Right lobe of liver (tissue), 6 donors: ENCODE measurements around the gene GPER1. TPM values are rescaled to one million over a fixed set of nuclear protein-coding genes. Genes with fewer than 3 reads are reported as not detected.

Source experiments
- ATAC-seq, 4 donors: fragments of 200-7000 bp; cut with Tn5 transposase; one replicate each; pipeline ENCODE4 v1.9.1; 2020; ENCODE audit warnings: mild to moderate bottlenecking in 4 of 4, moderate library complexity in 4 of 4
- DNase-seq, 3 donors: peaks; one replicate each; pipeline ENCODE4 v3.0.0-alpha.2; 2020
- H3K27ac ChIP-seq, 3 donors: fragments of 200-600 bp; one replicate each; pipeline ENCODE4 v1.8.0; 2022
- H3K27me3 ChIP-seq, 2 donors: fragments of 200-600 bp; one replicate each; pipeline ENCODE4 v1.8.0; 2022
- H3K36me3 ChIP-seq, 4 donors: fragments of 200-600 bp; sonication (generic) in 1 of 4; one replicate each; pipeline versions ENCODE4 v1.5.1 to v1.8.0; 2017 to 2022; ENCODE audit warnings: control low read depth in 1 of 4
- H3K4me1 ChIP-seq, 4 donors: fragments of 200-600 bp; sonication (generic) in 1 of 4; one replicate each; pipeline versions ENCODE4 v1.5.1 to v1.8.0; 2017 to 2022; ENCODE audit warnings: control low read depth in 1 of 4
- H3K4me3 ChIP-seq, 3 donors: fragments of 200-600 bp; one replicate each; pipeline ENCODE4 v1.8.0; 2022
- H3K9me3 ChIP-seq, 4 donors: fragments of 200-600 bp; sonication (generic) in 1 of 4; one replicate each; pipeline versions ENCODE4 v1.5.1 to v1.8.0; 2017 to 2022; ENCODE audit warnings: control low read depth in 1 of 4
- CTCF ChIP-seq, 4 donors: fragments of 200-600 bp in 3 of 4; fragments of 450-650 bp in 1 of 4; IDR thresholded peaks; one replicate each; pipeline versions ENCODE4 v1.5.1 to v1.8.0; 2016 to 2022; ENCODE audit warnings: antibody characterized with exemption in 4 of 4, mild to moderate bottlenecking in 2 of 4
- POLR2A ChIP-seq: fragments of 450-650 bp; IDR thresholded peaks from one replicate; pipeline ENCODE4 v1.6.1; 2017; ENCODE audit warnings: antibody characterized with exemption, mild to moderate bottlenecking
- WGBS: methylation state at CpG from one replicate; pipeline ENCODE4 v1.1.6; 2018; ENCODE audit warnings: low coverage, low lambda C conversion rate; ENCODE audit not compliant: insufficient coverage; ENCODE audit errors: missing lambda C conversion rate; 5-methylcytosine and 5-hydroxymethylcytosine counted together
- intact Hi-C, 2 donors: fragments of 100-400 bp; cut with DNase I; formaldehyde crosslinking; loops; one replicate each; pipeline versions ENCODE4 v1.11.2 to v1.14.1; 2022
- total RNA-seq, 6 experiments: library from RNA; depleted of rRNA in 2 of 6; stranded (reverse); fragments of >200 nt in 2 of 6; fragmentation: NEBNext Ultra II Directional in 3 of 6; extraction: Animal tissue kit (Norgen Biotek cat#: 25700) in 3 of 6; gene quantifications; one replicate each; pipeline versions ENCODE4 v1.1.0 to v1.2.4, GENCODE V29; 2016 to 2023
- donor health status: DM: no; HTN: yes; CAD: no.
- donor health status: DM: no; HTN: no; CAD: no.
- donor health status: DM: no; HTN: no; CAD: no.
- donor health status: DM: no; HTN: yes; CAD: no.
- donor health status: DM: no; HTN: yes; CAD: no.

The GPER1 gene
- total RNA-seq, 6 experiments from 2014 or later = 7.0 to 26.4 (median 11.9) TPM

GRCh38 chr7:1058821-1059199, 29.1 kb upstream of the GPER1 start:
- Histone ChIP-seq H3K27ac (no peak overlapping the region), H3K4me3 (no peak overlapping the region), H3K4me1 (peaks cover 0 to 17% (median 5%) of the 10 kb centered on the region in 4 donors), H3K27me3 (no peaks in the 10 kb centered on the region), H3K36me3 (no peaks in the 10 kb centered on the region), H3K9me3 (no peaks in the 10 kb centered on the region)
- TF ChIP-seq POLR2A (no peak), CTCF (IDR thresholded peaks at IDR 0.05) (no peak)
- DNase-seq (no peak), ATAC-seq (no peak)
- intact Hi-C loops = no loop called here
- 78% methylated on average over 8 of the region's 10 CpGs for WGBS

DNA sequence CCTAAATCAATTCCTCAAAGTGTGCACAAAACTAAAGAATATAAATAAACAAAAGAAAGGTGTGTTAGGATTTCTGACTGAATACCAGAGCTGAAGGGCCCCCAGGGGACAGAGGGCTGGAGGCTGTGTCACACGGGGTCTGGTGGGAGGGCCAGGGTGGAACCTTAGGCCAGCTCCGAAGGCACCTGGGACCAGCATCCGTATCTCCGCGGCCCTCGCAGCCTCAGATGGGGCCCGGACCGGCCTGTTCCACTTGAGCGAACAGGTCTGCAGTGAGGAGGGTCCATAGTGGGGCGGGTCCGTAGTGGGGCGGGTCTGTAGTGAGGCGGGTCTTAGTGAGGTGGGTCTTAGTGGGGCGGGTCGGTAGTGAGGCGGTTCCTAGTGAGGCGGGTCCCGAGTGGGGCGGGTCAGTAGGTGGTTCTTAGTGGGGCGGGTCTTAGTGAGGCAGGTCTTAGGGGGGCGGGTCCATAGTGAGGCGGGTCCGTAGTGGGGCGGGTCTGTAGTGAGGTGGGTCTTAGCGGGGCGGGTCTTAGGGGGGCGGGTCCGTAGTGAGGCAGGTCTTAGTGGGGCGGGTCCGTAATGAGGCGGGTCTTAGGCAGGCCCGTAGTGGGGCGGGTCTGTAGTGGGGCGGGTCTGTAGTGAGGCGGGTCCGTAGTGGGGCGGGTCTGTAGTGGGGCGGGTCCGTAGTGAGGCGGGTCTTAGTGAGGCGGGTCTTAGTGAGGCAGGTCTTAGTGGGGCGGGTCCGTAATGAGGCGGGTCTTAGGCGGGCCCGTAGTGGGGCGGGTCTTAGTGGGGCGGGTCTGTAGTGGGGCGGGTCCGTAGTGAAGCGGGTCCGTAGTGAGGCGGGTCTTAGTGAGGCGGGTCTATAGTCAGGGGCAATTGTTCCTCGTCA, 28.5 kb upstream of the GPER1 start:
- DNase-seq = peak in 1 of 3 donors; percentile 59
- ATAC-seq = peak in 3 of 4 donors; percentile 9 to 22 (median 22)
- Histone ChIP-seq H3K27me3 (no peaks in the 10 kb centered on the region), H3K9me3 (no peaks in the 10 kb centered on the region), H3K27ac (no peak overlapping the region), H3K4me3 (no peak overlapping the region), H3K36me3 (no peaks in the 10 kb centered on the region), H3K4me1 (peaks cover 0 to 17% (median 5%) of the 10 kb centered on the region in 4 donors)
- 51% methylated on average over 39 of the region's 55 CpGs for WGBS
- intact Hi-C loops = loop anchor here (5.0 kb wide), 1 partner anchor 62 kb away; no protein-coding TSS in a partner anchor
- no peak for TF ChIP-seq POLR2A
- no peak for TF ChIP-seq CTCF (IDR thresholded peaks at IDR 0.05)

DNA sequence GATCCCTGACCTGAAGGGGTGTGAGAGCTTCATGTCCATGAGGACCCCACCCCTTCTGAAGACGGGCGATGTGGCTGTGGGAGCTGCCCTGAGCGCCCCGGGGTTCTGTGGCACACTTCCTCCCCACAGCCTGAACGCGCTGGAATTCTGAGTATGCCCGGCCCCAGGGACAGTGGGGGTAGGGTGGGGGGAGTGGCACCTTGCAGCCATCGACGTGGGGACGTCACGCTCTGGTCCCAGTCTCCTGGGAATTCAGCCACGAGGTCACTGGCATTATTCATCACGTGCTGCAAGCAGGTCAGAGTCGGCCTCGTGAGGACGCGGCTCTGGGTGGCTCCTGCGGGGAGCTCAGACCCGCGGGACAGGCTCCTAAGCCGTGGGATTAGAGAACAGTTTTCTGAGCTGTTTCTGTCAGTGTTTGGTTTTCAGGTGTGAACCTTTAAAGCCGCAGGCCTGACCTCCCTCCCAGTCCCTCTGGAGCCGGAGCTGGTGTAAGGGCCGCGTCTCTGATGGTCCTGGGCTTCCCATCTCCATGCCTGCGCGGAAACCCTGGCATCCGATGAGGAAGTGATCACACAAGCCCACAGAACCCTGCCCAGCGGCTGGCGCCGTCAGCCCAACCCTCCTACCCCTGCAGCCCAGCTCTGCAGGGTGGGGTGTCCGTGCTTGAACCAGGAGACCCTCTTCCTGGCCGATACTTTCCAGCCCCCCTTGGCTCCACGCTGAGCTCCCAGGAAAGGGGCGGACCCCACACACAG, 27.4 kb upstream of the GPER1 start:
- H3K4me1 ChIP-seq = peaks cover 0 to 19% (median 5%) of the 10 kb centered on the region in 4 donors
- peak; percentile 46 to 71 (median 53) for ATAC-seq
- peak; percentile 61 to 82 (median 79) for DNase-seq

More for the DNA sequence above, 27.4 kb upstream of the GPER1 start:
- TF ChIP-seq CTCF (IDR thresholded peaks at IDR 0.05) (no peak), POLR2A (no peak)
- H3K27ac ChIP-seq = no peak overlapping the region
- no peaks in the 10 kb centered on the region for H3K36me3 ChIP-seq
- H3K27me3 ChIP-seq = no peaks in the 10 kb centered on the region
- no peak overlapping the region for H3K4me3 ChIP-seq
- intact Hi-C loops = loop anchor here (5.0 kb wide), 1 partner anchor 63 kb away; no protein-coding TSS in a partner anchor
- WGBS = 7% methylated on average over 8 of the region's 35 CpGs
- no peaks in the 10 kb centered on the region for H3K9me3 ChIP-seq
